ENCODE measurements around the gene KCNIP3.

Gene KCNIP3

DNA sequence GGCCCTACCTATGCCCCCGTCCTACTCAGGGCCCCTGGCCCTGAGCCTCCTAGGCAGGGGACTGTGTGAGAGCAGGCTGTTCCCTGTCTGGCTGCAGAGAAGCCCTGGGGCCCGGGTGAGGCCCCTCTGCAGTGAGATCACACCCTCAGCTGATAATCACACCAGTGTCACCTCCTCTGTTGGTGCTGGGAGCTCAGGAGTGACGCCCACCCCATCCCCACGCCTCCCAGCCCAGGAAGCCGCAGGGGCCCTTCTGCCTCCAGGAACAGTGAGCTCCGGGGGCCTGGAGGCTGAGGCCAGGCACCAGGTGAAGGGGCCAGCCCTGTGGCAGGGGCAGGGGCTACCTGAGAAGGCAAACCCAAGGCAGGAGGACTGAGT lies 20.0 kb downstream of the KCNIP3 start:
- DNase-seq (ENCODE audit: low read depth): no peak
- TF ChIP-seq, protein P1, sequence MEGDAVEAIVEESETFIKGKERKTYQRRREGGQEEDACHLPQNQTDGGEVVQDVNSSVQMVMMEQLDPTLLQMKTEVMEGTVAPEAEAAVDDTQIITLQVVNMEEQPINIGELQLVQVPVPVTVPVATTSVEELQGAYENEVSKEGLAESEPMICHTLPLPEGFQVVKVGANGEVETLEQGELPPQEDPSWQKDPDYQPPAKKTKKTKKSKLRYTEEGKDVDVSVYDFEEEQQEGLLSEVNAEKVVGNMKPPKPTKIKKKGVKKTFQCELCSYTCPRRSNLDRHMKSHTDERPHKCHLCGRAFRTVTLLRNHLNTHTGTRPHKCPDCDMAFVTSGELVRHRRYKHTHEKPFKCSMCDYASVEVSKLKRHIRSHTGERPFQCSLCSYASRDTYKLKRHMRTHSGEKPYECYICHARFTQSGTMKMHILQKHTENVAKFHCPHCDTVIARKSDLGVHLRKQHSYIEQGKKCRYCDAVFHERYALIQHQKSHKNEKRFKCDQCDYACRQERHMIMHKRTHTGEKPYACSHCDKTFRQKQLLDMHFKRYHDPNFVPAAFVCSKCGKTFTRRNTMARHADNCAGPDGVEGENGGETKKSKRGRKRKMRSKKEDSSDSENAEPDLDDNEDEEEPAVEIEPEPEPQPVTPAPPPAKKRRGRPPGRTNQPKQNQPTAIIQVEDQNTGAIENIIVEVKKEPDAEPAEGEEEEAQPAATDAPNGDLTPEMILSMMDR (IDR thresholded peaks at IDR 0.05; ENCODE audit: low read length, missing control alignments): no peak
- H3K4me3 ChIP-seq (replicated peaks; ENCODE audit: low read depth, low read length): no peak overlapping the region

DNA sequence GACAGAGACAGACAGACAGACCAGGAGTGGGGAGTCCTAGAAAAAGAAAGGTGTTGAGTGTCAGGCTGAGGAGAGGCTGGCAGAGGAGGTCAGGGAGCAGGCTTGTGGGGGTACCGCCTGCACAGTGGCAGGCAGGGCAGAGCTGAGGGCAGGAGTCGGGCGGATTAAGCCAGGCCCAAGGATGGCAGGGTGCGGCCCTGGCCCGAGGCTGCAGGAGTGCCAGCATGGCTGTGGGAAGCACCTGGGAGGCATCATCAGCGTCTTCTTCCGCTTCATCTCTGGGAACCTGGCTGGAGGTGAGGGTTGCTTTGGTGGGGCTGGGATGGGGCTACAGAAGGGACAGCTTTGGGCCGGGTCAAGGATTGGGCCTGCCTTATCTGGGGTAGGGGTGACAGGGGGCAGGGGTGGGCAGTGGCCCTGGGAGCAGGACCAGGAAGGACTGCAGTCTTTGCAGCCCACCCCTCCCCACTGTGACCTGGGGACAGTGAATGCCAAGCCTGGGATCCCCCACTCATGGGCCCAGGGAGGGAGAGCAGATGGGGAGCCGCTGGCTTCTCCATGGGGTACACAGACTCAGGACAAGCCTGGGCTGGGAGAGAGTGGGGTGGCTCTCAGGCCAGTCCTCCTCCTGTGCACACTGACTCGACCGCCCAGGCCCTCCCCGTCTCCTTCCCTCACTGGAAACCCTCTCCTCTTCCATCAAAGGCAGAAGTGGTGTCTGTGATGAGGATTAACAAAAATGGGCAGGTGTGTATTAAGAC lies 20.7 kb downstream of the KCNIP3 start:
- DNase-seq (ENCODE audit: low read depth): no peak
- no peak overlapping the region for H3K4me3 ChIP-seq (replicated peaks; ENCODE audit: low read depth, low read length)
- TF ChIP-seq, protein P1 (IDR thresholded peaks at IDR 0.05; ENCODE audit: low read length, missing control alignments): no peak

DNA sequence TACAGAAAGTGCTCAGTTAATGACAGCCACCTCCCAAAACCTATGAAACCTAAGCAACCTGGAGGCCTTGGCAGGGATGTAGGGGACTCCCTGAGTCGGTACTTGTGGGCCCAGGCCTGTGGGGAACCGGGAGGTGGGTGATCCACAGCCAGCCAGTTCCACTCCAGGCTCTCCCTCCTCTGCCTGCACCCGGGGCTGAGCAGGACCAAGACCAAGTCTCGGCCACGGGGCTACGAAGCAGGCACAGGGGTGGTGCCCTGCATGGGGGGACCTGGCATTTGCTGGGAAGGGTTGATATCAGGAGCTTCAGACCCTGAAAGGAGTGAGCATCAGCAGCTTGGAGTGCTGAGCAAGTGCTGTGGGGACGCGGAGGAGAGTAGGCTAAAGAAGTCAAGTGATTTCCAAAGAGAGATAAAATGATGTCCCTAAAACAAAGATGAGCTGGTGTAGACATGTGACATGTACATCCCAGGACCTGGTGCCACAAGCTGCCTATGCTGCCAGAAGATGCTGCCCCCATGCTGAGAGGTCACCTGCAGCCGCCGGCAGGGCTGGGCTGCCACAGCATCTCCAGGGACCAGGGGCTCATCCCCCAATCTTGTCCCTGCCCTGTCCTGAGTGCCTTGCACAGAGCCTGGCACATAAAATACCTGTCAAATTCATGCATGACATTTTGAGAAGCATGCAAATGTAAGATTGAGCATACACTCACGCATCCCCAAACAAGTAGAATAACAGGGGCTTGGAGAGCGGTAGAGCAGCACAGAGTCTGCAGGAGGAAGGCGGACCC lies 21.5 kb downstream of the KCNIP3 start:
- no peak for DNase-seq (ENCODE audit: low read depth)
- TF ChIP-seq, protein P1 (IDR thresholded peaks at IDR 0.05; ENCODE audit: low read length, missing control alignments): no peak
- no peak overlapping the region for H3K4me3 ChIP-seq (replicated peaks; ENCODE audit: low read depth, low read length)

DNA sequence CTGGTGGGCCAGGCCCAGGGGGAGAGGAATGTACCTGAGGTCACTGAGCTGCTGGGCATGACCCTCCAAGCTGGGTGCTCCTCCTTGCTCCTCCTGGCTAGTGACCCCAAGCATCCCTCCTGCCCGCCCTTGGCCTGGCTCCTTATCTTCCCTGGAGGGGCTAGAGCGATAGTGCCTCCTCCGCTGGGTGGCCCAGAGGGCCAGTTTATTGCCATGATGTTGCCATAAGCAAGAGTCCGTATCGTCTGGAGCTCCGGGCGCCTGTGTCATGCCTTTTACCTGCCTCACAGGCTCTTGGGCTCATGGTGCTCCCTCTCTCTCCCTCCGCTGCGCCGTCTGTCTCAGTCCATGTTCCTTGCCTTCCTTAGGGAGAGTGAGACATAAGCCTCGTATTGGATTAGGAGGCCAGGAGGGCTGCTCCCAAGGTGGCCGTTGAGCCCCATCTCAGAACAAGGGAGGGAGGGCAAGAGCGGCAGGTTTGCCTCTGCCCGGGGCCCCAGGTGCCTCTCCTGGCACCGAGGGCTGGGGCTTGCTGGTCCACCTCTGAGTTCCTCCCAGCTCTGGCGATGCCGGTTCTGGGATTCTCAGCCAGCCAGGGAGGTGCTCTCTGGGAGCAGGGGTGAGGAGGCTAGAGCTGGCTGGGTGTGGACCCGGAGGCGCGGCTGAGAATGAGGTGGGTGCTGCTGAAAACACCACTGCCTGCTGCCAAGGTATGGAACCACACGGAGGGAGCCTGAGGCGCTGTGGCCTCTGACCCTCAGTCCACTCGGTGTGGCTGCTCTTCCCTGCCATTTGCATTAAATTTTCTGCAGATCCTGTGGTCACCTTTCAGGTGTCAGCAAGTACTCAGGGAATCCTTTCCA lies 22.6 kb downstream of the KCNIP3 start:
- H3K4me3 ChIP-seq (replicated peaks; ENCODE audit: low read depth, low read length): no peak overlapping the region
- TF ChIP-seq, protein P1 (IDR thresholded peaks at IDR 0.05; ENCODE audit: low read length, missing control alignments): no peak
- no peak for DNase-seq (ENCODE audit: low read depth)

DNA sequence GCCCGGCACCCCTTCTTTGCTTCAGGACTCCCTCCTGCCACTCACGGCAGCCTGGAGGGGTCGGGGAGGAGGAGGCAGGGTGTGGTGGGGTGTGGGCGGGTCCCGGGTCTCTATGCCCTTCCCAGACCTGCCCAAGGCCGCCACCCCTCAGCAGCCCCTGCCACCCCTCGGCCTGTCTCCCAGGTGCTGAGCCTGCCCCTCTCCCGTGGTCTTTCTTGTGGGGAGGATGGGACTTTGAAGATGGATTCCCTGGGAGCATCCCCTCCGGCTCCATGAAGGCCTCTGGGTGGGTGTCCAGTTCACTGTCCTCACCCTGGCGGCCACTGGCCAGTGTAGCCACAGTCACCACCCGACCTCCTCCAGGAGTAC lies 23.2 kb downstream of the KCNIP3 start:
- H3K4me3 ChIP-seq (replicated peaks; ENCODE audit: low read depth, low read length): no peak overlapping the region
- DNase-seq (ENCODE audit: low read depth): no peak
- TF ChIP-seq, protein P1 (IDR thresholded peaks at IDR 0.05; ENCODE audit: low read length, missing control alignments): no peak

DNA sequence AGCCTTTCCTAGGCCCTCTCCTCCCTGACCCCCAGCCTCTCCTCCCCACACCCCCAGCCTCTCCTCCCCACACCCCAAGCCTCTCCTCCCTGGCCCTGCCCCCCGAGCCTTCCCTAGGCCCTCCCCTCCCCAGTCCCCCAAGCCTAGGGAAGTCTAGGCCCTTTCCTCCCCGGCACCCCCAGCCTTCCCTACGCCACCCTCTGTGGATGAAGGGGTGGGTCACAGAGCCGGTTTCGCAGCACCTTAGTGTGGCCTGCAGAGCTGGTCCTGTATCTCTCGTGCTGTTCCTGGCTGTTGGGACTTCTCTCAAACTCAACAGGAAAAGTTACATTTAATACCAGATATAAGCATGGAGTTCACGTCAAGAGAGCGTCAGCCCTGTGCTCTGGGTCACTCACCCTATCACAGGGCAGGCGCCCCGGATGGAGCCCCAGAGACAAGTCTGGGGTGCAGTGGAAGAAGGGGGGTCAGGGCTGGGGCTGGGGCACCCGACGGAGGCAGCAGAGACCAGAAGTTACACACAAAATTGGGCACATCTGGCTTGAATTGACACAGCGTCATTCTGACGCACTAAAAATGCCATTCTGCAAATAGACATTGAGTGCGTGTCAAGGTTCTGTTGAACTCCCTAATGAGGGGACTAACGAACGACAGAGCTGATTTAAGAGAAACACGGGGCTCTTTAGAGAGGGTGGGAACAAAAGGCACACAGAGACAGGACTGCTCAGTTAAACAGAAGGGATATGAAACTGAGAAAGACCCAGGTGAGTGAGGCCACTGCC lies 24.0 kb downstream of the KCNIP3 start:
- TF ChIP-seq, protein P1 (IDR thresholded peaks at IDR 0.05; ENCODE audit: low read length, missing control alignments): no peak
- no peak overlapping the region for H3K4me3 ChIP-seq (replicated peaks; ENCODE audit: low read depth, low read length)
- DNase-seq (ENCODE audit: low read depth): no peak
